HG03354 (cell line): ENCODE measurements around the gene NDST3.
"Not testable (repeated sequence)": the region's sequence is repeated elsewhere in the genome, so short reads cannot be mapped to it uniquely, and the experiment has no call there.

Source experiments
- ATAC-seq: cut with Tn5 transposase; IDR thresholded peaks from one replicate; pipeline ENCODE4 v1.9.1; 2021; ENCODE audit warnings: mild to moderate bottlenecking; ENCODE audit not compliant: unreplicated experiment, poor library complexity, severe bottlenecking

The NDST3 gene

GRCh38 chr4:118260309-118260708 is 226.0 kb downstream of the NDST3 start:
- no peak for ATAC-seq

GRCh38 chr4:118264096-118264495 is 229.8 kb downstream of the NDST3 start:
- no peak for ATAC-seq

DNA sequence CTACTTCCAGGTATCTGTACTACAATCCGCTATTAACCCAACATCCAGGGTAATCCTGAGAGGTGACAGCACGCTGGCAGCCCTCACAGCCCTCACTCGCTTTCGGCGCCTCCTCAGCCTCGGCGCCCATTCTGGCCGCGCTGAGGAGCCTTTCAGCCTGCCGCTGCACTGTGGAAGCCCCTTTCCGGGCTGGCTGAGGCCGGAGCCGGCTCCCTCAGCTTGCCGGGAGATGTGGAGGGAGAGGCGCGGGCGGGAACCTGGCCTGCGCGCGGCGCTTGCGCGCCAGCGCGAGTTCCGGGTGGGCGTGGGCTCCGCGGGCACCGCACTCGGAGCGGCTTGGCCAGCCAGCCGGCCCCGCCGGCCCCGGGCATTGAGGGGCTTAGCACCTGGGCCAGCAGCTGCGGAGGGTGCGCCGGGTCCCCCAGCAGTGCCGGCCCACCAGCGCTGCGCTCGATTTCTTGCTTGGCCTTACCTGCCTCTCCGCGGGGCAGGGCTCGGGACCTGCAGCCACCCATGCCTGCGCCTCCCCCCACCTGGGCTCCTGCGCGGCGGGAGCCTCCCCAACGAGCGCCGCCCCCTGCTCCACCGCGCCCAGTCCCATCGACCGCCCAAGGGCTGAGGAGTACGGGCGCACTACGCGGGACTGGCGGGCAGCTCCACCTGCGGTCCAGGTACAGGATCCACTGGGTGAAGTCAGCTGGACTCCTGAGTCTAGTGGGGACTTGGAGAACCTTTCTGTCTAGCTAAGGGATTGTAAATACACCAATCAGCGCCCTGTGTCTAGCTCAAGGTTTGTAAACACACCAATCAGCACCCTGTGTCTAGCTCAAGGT is 231.2 kb downstream of the NDST3 start:
- ATAC-seq = peak; percentile 45

GRCh38 chr4:118266145-118266496 is 231.8 kb downstream of the NDST3 start:
- not testable (repeated sequence) for ATAC-seq

DNA sequence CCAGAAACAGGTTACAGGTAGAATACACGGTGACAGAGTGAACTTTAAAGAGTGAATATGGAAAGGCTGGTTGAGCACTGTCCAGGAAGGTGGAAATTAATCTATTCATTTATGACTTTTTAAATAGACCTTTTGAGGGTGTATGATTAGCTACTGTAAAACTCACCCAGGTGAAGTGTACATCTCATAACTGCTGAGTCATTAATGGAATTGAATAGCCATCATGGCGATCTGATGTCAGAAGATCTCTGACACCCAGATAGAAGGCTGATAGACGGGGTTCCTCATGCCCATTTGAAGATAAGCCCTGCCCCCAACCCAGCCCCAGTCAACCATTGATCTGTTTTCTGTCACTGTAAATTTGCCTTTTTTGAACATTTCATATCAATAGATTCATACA is 234.5 kb downstream of the NDST3 start:
- no peak for ATAC-seq

DNA sequence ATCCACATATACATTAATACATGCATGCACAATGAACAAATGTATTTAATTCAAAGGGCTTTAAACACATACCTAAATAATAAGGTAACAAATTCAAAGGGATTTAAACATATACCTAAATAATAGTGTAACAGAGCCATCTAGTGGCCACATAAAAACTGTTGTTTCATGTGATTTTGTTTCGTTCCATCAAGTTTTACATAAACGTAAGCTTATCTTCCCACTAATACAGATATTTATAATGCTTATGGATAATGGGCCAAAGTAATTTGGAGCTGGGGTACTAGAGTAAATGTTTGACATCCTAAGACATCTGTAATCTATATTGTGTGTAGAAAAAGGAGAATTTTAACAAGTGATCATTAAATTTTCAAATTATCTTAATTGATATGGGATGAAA is 236.2 kb downstream of the NDST3 start:
- peak; percentile 67 for ATAC-seq

DNA sequence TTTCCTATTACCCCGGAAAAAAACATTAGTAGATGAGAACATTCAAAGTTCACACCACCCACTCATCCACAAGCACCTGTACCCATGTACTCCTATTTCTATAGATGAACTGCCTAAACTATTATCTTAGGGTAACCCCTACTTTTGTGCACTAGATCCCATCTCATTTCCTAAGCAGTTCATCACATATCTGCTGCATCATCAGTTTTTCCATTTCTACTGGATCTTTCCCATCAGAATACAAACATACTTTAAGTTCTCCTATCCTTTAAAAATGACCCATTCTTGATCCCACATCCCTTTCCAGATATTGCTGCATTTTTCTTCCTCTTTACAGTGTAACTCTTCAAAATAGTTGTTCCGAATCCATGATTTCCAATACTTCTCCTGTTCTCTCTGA is 237.5 kb downstream of the NDST3 start:
- ATAC-seq = no peak

GRCh38 chr4:118273642-118274041 is 239.4 kb downstream of the NDST3 start:
- no peak for ATAC-seq

DNA sequence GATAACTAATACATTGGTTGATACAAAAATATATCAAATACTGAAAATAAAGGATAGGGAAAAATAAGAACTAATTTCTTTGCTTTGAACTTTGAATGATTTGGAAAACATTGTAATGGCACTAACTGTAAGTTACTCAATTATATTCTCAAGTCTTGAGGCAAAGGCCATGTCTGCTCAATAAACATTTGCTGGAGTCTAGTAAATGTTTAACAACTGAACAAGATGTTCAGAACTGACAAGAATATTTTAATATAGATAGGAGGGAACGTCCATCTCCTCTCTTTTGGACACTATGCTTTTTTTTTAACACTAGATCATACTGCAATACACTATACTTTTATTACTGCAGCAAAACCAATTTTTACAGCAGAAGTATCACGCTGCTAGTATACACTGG is 242.3 kb downstream of the NDST3 start:
- ATAC-seq = no peak

DNA sequence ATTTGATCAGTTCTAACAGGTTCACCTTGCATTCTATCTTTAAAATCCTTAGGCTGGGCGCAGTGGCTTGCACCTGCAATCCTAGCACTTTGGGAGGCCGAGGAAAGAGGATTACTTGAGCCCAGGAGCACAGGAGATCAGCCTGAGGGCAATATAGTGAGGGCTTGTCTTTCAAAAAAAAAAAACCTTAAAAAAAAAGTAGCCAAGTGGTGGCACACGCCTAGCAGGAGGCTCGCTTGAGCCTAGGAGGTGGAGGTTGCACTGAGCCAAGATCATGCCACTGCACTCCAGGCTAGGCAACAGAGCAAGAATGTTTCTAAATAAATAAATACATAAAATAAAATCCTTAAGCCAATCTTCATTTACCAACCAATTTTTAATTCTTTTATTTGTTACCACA is 243.0 kb downstream of the NDST3 start:
- no peak for ATAC-seq

DNA sequence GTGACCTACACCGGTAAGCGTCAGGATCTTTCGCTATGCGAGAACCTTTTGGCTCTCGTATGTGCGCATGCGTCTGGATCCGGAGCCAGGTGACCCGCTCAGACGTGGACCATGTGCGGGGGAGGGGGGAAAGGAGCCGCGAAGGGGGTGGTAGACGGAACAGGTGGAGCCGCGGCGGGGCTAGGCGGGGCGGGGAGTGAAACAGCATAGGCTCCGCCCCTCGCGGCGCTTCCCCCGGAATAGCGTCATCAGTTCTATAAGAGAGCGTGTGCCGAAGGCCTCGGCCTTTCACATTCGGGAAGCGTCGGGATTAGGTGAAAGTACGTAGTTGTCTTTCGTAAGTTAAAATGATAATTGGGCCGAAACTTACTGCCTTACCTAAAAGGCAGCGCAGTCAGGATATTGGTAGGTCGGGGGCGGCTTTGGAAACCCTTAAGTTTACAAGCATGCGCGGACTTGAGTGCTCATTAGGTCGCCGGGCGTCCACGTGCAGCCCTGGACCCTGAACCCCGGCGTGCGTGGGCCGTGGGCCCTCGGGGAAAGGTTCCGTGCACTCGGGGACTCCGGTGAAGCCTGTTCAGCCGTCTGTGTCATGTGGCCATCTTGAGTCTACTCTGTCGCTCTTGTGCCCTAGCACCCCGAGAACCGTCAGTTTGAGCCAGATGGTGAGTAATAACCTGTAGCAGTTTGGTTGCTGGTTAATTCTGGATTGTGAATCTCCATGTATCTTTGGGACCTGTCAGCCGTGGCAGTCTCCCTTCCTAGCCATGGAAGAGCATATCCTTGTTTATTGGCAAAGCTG is 244.4 kb downstream of the NDST3 start:
- peak; percentile 92 for ATAC-seq

GRCh38 chr4:118279328-118279727 is 245.0 kb downstream of the NDST3 start:
- ATAC-seq = no peak

DNA sequence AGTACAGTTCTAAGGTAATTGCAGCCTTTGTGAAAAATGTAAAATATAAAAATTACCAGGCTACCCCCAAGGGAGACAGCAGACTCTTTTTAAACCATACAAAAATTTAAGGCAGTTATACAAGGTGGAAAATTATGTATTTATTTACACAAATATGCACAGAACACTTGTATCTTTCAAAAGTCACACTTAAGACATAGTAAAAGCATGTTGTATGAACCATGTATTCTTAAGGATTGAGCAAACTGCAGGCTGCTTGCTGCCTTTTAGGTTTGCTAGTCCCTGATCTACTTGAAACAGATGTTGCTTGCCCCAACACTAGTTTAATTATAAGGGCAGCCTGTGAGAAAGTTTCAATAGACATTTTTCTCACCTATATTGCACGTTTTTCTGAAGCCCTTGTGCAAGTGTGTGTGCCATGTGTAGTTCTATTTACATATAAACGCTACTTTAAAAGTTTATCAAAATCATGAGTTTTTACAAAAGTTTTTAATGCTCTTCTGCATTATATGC is 245.7 kb downstream of the NDST3 start:
- no peak for ATAC-seq

DNA sequence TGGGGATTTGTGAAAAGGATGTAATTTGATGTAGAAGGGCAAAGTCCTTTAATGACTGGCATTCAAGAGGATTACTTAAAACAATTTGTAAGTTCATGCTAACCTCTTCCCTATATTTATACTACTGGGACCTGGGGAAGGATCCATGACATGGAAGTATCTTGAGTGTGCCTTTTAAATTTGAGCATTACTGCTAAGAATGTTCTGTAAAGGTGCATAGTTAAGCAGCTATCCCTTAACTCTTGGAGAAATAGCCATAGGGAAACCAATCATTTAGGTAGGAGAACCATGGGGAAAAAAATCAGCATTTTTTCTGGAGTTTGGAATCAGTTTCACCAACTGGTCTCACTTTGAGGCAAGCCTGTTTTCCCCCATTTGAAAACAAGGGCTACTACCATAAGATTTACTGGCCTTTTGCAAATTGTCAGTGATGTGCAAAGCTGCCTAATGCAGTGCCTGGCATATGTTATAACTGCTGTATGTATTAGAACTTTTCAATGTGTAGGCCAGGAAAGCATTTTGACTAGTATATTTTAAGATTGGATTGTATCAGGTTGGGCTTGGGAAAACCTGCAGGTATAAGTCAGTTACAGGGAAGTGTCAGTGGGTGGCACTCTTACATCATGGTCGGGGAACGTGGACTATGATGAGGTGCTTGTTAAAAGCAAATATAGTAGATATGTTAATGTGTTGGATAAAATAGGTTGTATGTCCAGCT is 246.4 kb downstream of the NDST3 start:
- ATAC-seq = peak; percentile 16

- no peak for ATAC-seq
Observed at GRCh38 chr4:118281611-118282442, 247.5 kb downstream of the NDST3 start.

DNA sequence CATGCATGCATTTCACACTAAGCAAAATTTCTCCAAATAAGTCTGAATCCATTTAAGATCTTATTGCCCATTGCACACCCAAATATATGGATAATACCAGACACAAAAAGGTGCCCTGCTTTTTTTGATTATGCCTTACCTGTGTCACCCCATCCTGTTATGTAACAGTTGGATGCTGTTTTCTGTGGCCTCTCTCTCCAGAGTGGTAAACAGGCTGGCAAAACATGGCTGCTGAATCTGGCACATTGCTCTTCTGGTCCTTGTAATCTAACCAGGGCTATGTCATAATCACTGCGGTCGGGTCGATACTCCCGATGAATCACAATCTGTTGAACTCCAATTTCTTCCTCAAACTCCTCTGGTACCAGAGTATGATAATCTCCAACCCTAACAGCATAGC is 248.4 kb downstream of the NDST3 start:
- no peak for ATAC-seq

DNA sequence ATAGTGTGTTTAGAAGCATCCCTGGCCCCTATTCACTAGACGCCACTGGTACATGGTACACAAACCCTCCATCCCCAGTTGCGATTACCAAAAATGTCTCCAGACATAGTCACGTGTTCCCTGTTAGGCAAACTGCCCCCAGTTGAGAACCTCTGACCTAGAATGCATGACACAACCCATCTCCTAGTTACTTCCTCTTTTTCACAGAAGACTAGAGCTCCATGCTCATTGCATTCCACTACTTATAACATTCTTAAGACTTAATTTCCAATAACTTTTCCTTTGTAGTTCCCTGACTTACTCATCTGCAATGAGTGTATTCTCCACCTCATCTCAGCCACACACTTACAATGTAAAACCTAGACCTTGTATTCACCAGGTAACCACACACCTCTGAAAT is 249.9 kb downstream of the NDST3 start:
- ATAC-seq = peak; percentile 63

DNA sequence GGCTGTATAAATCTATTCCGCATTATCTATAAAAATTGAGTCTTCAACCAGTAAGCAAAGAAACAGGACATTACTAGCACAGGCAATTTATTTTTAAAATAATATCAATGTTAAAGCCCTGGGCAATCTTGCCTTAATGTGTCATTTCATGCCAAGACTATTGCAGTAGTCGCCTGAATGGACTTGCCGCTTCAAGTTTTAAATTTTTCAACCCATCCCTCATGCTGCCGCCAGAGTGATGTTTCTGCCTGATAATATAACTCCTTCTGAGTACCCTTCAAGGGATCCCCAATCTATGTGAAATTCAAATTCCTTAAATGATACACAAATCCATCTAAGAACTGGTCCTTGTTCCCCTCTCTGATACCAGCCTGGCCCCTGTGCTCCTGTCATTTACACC is 251.6 kb downstream of the NDST3 start:
- ATAC-seq = no peak

- ATAC-seq = no peak
Observed at GRCh38 chr4:118286685-118287084, 252.4 kb downstream of the NDST3 start.
